Hematopoietic multipotent progenitor cell treated with erythropoietin and hydrocortisone succinate and interleukin-3 and kit ligand, for 17 days (in vitro differentiated cells): ENCODE data around the gene ZNF684.
"Not testable (repeated sequence)": the region's sequence is repeated elsewhere in the genome, so short reads cannot be mapped to it uniquely, and the experiment has no call there.

ENCODE experiments used
- DNase-seq: peaks from one replicate; pipeline ENCODE4 v3.0.0-alpha.2; 2015; ENCODE audit warnings: low spot score

The ZNF684 gene

DNA sequence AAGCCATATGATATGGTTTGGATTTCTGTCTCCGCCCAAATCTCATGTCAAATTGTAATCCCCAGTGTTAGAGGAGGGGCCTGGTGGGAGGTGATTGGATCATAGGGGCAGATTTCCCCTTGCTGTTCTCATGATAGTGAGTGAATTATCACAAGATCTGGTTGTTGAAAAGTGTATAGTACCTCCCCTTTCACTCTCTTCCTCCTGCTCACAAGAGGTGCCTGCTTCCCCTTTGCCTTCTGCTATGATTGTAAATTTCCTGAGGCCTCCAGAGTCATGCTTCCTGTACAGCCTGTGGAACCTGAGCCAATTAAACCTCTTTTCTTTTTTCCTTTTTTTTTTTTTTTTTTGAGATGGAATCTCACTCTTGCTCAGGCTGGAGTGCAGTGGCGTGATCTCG, 43.4 kb downstream of the ZNF684 start:
- not testable (repeated sequence) for DNase-seq

DNA sequence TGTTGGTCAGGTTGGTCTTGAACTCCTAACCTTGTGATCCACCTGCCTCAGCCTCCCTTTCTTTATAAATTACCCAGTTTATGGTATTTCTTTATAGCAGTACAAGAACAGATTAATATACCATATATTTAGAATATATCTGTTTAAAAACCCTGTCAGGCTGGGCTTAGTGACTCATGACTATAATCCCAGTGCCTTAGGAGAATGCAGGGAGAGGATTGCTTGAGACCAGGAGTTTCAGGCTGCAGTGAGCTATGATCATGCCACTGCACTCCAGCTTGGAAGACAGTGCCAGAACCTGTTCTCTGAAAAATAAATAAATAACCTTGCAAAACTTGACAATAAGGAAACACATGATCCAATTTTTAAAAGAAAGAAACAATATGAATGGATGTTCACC, 43.9 kb downstream of the ZNF684 start:
- DNase-seq = no peak

DNA sequence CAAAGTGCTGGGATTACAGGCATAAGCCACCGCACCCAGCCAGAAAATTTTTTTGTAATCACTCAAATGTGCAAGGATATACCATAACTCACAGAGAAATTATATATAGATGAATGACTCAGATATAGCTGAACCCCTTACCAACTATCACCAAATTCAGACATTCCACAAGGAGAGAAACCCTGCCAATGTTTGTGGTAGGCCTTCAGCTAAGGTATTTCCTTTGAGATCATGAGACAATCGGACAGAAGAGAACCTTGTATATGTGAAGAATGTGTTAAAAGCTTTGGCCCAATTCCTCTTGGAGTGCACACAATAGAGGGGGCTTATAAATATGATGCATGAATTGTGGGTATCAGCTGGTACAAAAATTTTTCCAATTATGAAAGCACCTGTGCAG, 50.7 kb downstream of the ZNF684 start:
- no peak for DNase-seq

DNA sequence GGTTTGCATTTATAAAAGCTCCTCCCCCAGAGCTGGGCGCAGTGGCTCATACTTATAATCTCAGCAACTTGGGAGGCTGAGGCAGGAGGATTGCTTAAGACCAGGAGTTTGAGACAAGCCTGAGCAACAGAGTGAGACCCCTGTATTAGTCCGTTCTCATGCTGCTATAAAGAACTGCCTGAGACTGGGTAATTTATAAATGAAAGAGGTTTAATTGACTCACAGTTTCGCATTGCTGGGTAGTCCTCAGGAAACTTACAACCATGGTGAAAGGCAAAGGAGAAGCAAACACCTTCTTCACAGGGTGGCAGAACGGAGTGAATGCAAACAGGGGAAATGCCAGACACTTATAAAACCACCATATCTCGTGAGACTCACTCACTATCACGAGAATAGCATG, 52.5 kb downstream of the ZNF684 start:
- DNase-seq = no peak

DNA sequence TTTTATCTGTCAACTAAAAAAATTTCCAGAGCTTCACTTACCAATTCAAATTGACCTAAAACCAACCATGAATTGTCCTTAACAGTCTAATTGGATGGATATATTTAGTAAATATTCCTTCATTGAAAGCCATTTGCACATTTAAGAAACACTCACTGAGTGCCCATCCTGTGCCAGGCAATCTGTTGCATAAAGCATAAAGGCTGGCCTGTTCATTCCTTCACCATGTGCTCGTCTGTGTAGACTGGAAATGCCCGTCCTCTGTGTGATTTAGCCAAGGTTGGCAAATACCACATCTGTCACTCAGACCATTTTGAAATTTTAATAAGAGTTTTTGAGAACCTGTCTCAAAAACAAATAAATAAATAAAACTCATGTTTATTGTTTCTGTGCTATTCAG, 57.1 kb downstream of the ZNF684 start:
- DNase-seq = no peak

DNA sequence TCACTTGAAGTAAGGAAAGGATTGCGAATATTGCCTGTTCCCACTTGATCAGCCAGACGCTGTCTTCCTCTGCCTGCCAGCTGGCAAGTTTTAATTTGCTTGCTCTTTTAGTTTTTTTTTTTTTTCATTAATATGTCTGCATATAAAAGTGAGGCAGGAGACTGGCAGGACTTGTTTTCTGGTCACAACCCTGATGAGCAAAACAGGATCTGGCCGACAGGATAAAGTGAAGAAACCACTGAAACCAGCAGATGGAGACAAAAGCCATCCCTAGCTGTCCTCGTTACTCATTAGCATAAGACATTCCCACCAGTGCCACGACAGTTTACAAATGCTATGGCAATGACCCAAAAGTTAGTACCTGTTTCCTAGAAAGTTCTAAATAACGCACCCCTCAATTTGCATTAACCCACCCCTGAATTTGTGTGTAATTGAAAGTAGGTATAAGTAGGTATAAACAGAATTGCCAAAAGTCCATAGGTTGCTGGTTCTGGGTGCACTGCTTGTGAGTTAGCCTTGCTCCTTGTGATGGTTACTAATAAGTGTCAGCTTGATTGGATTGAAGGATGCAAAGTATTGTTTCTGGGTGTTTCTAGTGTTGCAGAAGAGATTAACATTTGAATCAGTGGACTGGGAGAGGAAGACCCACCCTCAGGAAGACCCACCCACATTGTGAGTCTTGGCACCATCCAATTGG, 60.8 kb downstream of the ZNF684 start:
- DNase-seq = no peak

DNA sequence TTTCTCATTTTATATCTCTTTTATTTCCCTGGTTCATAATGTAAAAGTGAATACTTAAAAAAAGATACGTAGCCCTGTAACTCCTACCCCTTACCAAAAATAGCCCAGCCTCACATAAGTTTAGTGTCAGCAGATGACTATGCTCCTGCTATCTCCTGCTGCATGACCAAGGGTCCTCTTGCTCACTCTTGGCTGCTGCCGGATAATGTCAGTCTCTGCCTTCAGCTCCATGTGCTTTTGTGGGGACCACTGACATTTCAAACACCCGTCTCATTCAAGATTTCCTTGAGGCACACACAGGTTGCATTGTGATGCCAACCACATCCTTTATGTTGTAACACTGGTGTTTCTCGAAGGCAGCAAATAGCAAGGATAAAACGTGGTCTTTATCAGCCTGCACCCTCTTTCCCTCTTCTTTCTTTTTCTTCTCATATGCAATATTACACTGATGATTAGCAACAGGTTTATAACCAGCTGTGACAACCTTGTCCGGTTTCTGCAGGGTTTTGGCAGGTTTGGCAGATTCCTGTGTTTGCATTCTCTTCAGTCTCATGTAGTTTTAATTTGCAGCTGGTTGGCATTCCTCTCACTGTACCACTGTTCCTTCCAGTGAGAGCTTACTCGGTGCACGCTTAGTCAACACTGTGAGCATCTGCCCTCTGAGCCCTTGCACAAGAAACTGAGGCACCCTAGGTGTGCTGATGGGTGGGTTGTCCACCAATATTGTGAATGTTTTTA, 62.2 kb downstream of the ZNF684 start:
- no peak for DNase-seq

DNA sequence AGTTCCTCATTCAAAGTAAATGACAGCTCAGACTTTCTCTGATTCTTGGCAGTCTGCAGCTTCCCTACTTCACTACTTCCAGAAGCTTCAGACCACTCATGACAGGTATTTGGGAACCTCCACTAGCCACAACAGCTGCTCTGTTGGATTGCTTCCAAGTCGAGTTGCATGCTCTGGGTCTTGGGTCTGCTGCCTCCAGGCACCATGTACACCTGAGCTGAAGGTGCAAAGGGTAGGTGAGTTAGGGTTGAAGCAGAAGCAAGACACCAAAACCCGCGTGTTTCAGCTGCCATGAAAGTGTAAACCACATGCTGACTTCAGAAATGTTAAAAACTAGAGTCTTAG, 62.7 kb downstream of the ZNF684 start:
- DNase-seq = no peak

DNA sequence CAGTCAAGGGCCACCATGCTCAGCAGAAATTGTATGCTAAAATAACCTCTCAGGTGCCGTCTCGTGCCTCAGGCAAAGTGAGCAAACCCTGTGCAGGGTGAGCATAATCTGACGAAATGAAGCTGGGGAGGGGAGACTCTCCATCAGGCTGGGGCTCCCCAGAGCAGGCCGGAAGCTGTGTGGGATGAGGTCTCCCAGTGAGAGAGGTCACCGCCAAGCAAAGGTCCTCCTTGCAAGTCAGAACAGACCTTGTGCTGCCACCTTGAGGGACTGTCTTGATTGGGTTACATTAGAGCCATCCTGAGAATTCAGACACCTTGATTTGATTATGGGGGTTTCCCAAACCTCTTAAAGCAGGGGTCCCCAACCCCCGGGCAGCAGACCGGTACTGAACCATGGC, 64.2 kb downstream of the ZNF684 start:
- DNase-seq = no peak
